Hindlimb muscle (tissue), 1 donor: ENCODE data around the gene EIF4E2. TPM values are rescaled to one million over a fixed set of nuclear protein-coding genes. Genes with fewer than 3 reads are reported as not detected.

ENCODE experiments used
- DNase-seq: peaks from one replicate; pipeline ENCODE4 v3.0.0-alpha.2; 2013
- polyA plus RNA-seq: library from polyadenylated mRNA; unstranded; fragments of 120-200 nt; gene quantifications from one replicate; pipeline ENCODE4 v1.2.1, GENCODE V29; 2013; ENCODE audit not compliant: insufficient read length

EIF4E2 gene
- polyA plus RNA-seq, 1 donor = 134 TPM

GRCh38 chr2:232539298-232540231 is 10.9 kb upstream of the EIF4E2 start, which contains the start of gene CHRNG:
Gene CHRNG (plus strand): TSS chr2:232539692. CDS start chr2:232539748, 56 bp downstream.
- DNase-seq = peak; percentile 36

- no peak for DNase-seq
These were observed 9.9 kb upstream of the EIF4E2 start for GRCh38 chr2:232540441-232541041.

GRCh38 chr2:232541195-232541960 is 9.1 kb upstream of the EIF4E2 start:
- DNase-seq = no peak

GRCh38 chr2:232541961-232542714 is 8.4 kb upstream of the EIF4E2 start:
- DNase-seq = no peak

GRCh38 chr2:232542715-232543467 is 7.6 kb upstream of the EIF4E2 start:
- DNase-seq = no peak

GRCh38 chr2:232543491-232543890 is 7.0 kb upstream of the EIF4E2 start:
- no peak for DNase-seq

- no peak for DNase-seq
These were observed 6.4 kb upstream of the EIF4E2 start for GRCh38 chr2:232543928-232544631.

- no peak for DNase-seq
These were observed 5.8 kb upstream of the EIF4E2 start for GRCh38 chr2:232544674-232545073.

GRCh38 chr2:232545511-232546375 is 4.7 kb upstream of the EIF4E2 start:
- no peak for DNase-seq

GRCh38 chr2:232547991-232548390 is 2.5 kb upstream of the EIF4E2 start:
- no peak for DNase-seq

- no peak for DNase-seq
These were observed 685 bp upstream of the EIF4E2 start for GRCh38 chr2:232549655-232550353.

- no peak for DNase-seq
These were observed 755 bp downstream of the EIF4E2 start for GRCh38 chr2:232551250-232551638.

GRCh38 chr2:232551776-232552175 is 1.3 kb downstream of the EIF4E2 start:
- DNase-seq = no peak

- no peak for DNase-seq
These were observed 5.9 kb downstream of the EIF4E2 start for GRCh38 chr2:232556426-232556825.

- no peak for DNase-seq
These were observed 12.1 kb downstream of the EIF4E2 start for GRCh38 chr2:232562515-232563151.

- no peak for DNase-seq
These were observed 13.1 kb downstream of the EIF4E2 start for GRCh38 chr2:232563580-232563979.

- no peak for DNase-seq
These were observed 17.2 kb downstream of the EIF4E2 start for GRCh38 chr2:232567721-232568120.

GRCh38 chr2:232568161-232568560 is 17.7 kb downstream of the EIF4E2 start:
- no peak for DNase-seq

- no peak for DNase-seq
These were observed 19.1 kb downstream of the EIF4E2 start for GRCh38 chr2:232569541-232569940.
